ENCODE measurements around the gene SLC46A3. TPM values are rescaled to one million over a fixed set of nuclear protein-coding genes. Genes with fewer than 3 reads are reported as not detected.

SLC46A3 gene
- total RNA-seq: 10 to 100 TPM; 15.2 to 17.6 TPM

GRCh38 chr13:28718543-28719226 lies at the start of gene SLC46A3:
Gene SLC46A3, minus strand, starts transcription at chr13:28718970. Its CDS starts 972 bp downstream, at chr13:28717998.
- POLR2A ChIA-PET: no interaction called here
- Mint-ChIP-seq H3K4me1 (peaks cover 25% of the 10 kb centered on the region), H3K27ac (peak within 1 kb of the TSS; percentile 93), H3K27me3 (peaks cover 4% of the 10 kb centered on the region), H3K9me3 (no peaks in the 10 kb centered on the region), H3K4me3 (peak within 1 kb of the TSS; percentile 83), H3K36me3 (ENCODE audit: low read depth) (peaks cover 15% of the 10 kb centered on the region)
- peak; percentile 97 for DNase-seq
- CTCF ChIA-PET: interaction anchor here (0.9 to 1.3 kb wide), 2 partner anchors 29 to 76 kb away, joined by 3 read pairs; no protein-coding TSS in a partner anchor

GRCh38 chr13:28763887-28764286 lies 45.1 kb upstream of the SLC46A3 start:
- no peak overlapping the region for H3K4me3 Mint-ChIP-seq
- no peak overlapping the region for H3K27ac Mint-ChIP-seq
- H3K9me3 Mint-ChIP-seq: peaks cover 16% of the 10 kb centered on the region
- DNase-seq: no peak
- H3K27me3 Mint-ChIP-seq: peaks cover 4% of the 10 kb centered on the region
- no peaks in the 10 kb centered on the region for H3K4me1 Mint-ChIP-seq
- no peaks in the 10 kb centered on the region for H3K36me3 Mint-ChIP-seq (ENCODE audit: low read depth)
- CTCF ChIA-PET: interaction anchor here (1.1 kb wide), 1 partner anchor 10 kb away, joined by 4 read pairs; no protein-coding TSS in a partner anchor
- POLR2A ChIA-PET: no interaction called here

GRCh38 chr13:28761586-28761985 lies 42.8 kb upstream of the SLC46A3 start:
- no peaks in the 10 kb centered on the region for H3K36me3 Mint-ChIP-seq (ENCODE audit: low read depth)
- no peaks in the 10 kb centered on the region for H3K4me1 Mint-ChIP-seq
- H3K4me3 Mint-ChIP-seq: no peak overlapping the region
- ChIA-PET CTCF (no interaction called here), POLR2A (no interaction called here)
- H3K9me3 Mint-ChIP-seq: peaks cover 20% of the 10 kb centered on the region
- no peak for DNase-seq
- H3K27me3 Mint-ChIP-seq: peaks cover 7% of the 10 kb centered on the region
- no peak overlapping the region for H3K27ac Mint-ChIP-seq

- no peak for DNase-seq
- H3K27me3 Mint-ChIP-seq: peaks cover 8% of the 10 kb centered on the region
- H3K4me3 Mint-ChIP-seq: no peak overlapping the region
- CTCF ChIA-PET: no interaction called here
- peaks cover 26% of the 10 kb centered on the region for H3K4me1 Mint-ChIP-seq
- peak overlapping the region; percentile 90 for H3K27ac Mint-ChIP-seq
- POLR2A ChIA-PET: no interaction called here
- peaks cover 29% of the 10 kb centered on the region for H3K9me3 Mint-ChIP-seq
- H3K36me3 Mint-ChIP-seq (ENCODE audit: low read depth): peaks cover 4% of the 10 kb centered on the region
Observed at GRCh38 chr13:28755546-28755870, 36.7 kb upstream of the SLC46A3 start.

GRCh38 chr13:28754698-28755545 lies 36.2 kb upstream of the SLC46A3 start:
- peaks cover 4% of the 10 kb centered on the region for H3K36me3 Mint-ChIP-seq (ENCODE audit: low read depth)
- ChIA-PET CTCF (interaction anchor here (0.7 kb wide), 1 partner anchor 9 kb away, joined by 4 read pairs; no protein-coding TSS in a partner anchor), POLR2A (no interaction called here)
- peak; percentile 7 for DNase-seq
- H3K4me1 Mint-ChIP-seq: peaks cover 26% of the 10 kb centered on the region
- peaks cover 29% of the 10 kb centered on the region for H3K9me3 Mint-ChIP-seq
- H3K4me3 Mint-ChIP-seq: peak overlapping the region; percentile 35
- peaks cover 8% of the 10 kb centered on the region for H3K27me3 Mint-ChIP-seq
- peak overlapping the region; percentile 90 for H3K27ac Mint-ChIP-seq

GRCh38 chr13:28753946-28754345 lies 35.2 kb upstream of the SLC46A3 start:
- no peak overlapping the region for H3K4me3 Mint-ChIP-seq
- CTCF ChIA-PET: interaction anchor here (0.7 kb wide), 1 partner anchor 10 kb away, joined by 4 read pairs; no protein-coding TSS in a partner anchor
- peaks cover 26% of the 10 kb centered on the region for H3K4me1 Mint-ChIP-seq
- peaks cover 26% of the 10 kb centered on the region for H3K9me3 Mint-ChIP-seq
- H3K36me3 Mint-ChIP-seq (ENCODE audit: low read depth): peaks cover 4% of the 10 kb centered on the region
- DNase-seq: no peak
- peak overlapping the region; percentile 70 for H3K27ac Mint-ChIP-seq
- peaks cover 8% of the 10 kb centered on the region for H3K27me3 Mint-ChIP-seq
- POLR2A ChIA-PET: no interaction called here

GRCh38 chr13:28753208-28753892 lies 34.6 kb upstream of the SLC46A3 start:
- no peak overlapping the region for H3K27ac Mint-ChIP-seq
- POLR2A ChIA-PET: no interaction called here
- peaks cover 26% of the 10 kb centered on the region for H3K4me1 Mint-ChIP-seq
- no peak overlapping the region for H3K4me3 Mint-ChIP-seq
- peaks cover 4% of the 10 kb centered on the region for H3K36me3 Mint-ChIP-seq (ENCODE audit: low read depth)
- peaks cover 8% of the 10 kb centered on the region for H3K27me3 Mint-ChIP-seq
- no peak for DNase-seq
- peaks cover 23% of the 10 kb centered on the region for H3K9me3 Mint-ChIP-seq
- CTCF ChIA-PET: interaction anchor here (0.6 kb wide), 1 partner anchor 16 kb away, joined by 3 read pairs; no protein-coding TSS in a partner anchor

GRCh38 chr13:28751175-28751960 lies 32.6 kb upstream of the SLC46A3 start:
- ChIA-PET CTCF (interaction anchor here (0.6 to 1.0 kb wide), 2 partner anchors 63 to 196 kb away, joined by 4 read pairs; no protein-coding TSS in a partner anchor), POLR2A (no interaction called here)
- Mint-ChIP-seq H3K4me3 (no peak overlapping the region), H3K27me3 (peaks cover 4% of the 10 kb centered on the region), H3K4me1 (peaks cover 26% of the 10 kb centered on the region), H3K9me3 (peaks cover 12% of the 10 kb centered on the region), H3K36me3 (ENCODE audit: low read depth) (peaks cover 4% of the 10 kb centered on the region), H3K27ac (no peak overlapping the region)
- DNase-seq: no peak

- no peak for DNase-seq
- Mint-ChIP-seq H3K27ac (no peak overlapping the region), H3K4me3 (no peak overlapping the region), H3K9me3 (peaks cover 11% of the 10 kb centered on the region), H3K27me3 (no peaks in the 10 kb centered on the region), H3K36me3 (ENCODE audit: low read depth) (peaks cover 3% of the 10 kb centered on the region), H3K4me1 (peaks cover 25% of the 10 kb centered on the region)
- ChIA-PET POLR2A (no interaction called here), CTCF (no interaction called here)
Observed at GRCh38 chr13:28750187-28751045, 31.6 kb upstream of the SLC46A3 start.

- DNase-seq: no peak
- Mint-ChIP-seq H3K36me3 (ENCODE audit: low read depth) (no peaks in the 10 kb centered on the region), H3K27me3 (no peaks in the 10 kb centered on the region), H3K4me3 (no peak overlapping the region), H3K27ac (no peak overlapping the region), H3K9me3 (peaks cover 3% of the 10 kb centered on the region), H3K4me1 (peaks cover 6% of the 10 kb centered on the region)
- POLR2A ChIA-PET: no interaction called here
- CTCF ChIA-PET: interaction anchor here (1.5 kb wide), 1 partner anchor 29 kb away, joined by 3 read pairs; the partner anchor contains the start of gene SLC46A3
Observed at GRCh38 chr13:28747851-28748250, 29.1 kb upstream of the SLC46A3 start.

- H3K27me3 Mint-ChIP-seq: peaks cover 3% of the 10 kb centered on the region
Observed at GRCh38 chr13:28746287-28746612, 27.5 kb upstream of the SLC46A3 start.

GRCh38 chr13:28744656-28745055 lies 25.9 kb upstream of the SLC46A3 start:
- ChIA-PET POLR2A (no interaction called here), CTCF (no interaction called here)
- Mint-ChIP-seq H3K27me3 (peaks cover 7% of the 10 kb centered on the region), H3K4me3 (no peak overlapping the region), H3K36me3 (ENCODE audit: low read depth) (no peaks in the 10 kb centered on the region), H3K9me3 (peaks cover 2% of the 10 kb centered on the region), H3K4me1 (no peaks in the 10 kb centered on the region), H3K27ac (peak overlapping the region; percentile 4)
- DNase-seq: no peak

More at GRCh38 chr13:28746287-28746612, 27.5 kb upstream of the SLC46A3 start:
- H3K27ac Mint-ChIP-seq: no peak overlapping the region
- CTCF ChIA-PET: no interaction called here
- no peak overlapping the region for H3K4me3 Mint-ChIP-seq
- H3K9me3 Mint-ChIP-seq: peaks cover 3% of the 10 kb centered on the region
- no peak for DNase-seq
- peaks cover 4% of the 10 kb centered on the region for H3K4me1 Mint-ChIP-seq
- POLR2A ChIA-PET: no interaction called here
- no peaks in the 10 kb centered on the region for H3K36me3 Mint-ChIP-seq (ENCODE audit: low read depth)

All from activated CD4-positive, alpha-beta T cell treated with anti-CD3 and anti-CD28 coated beads, Interleukin-2, amount 10 ng/mL, durations not matched to agents 7 days and 5 days (primary cell).